ENCODE results near the gene TSN.

Gene TSN

GRCh38 chr2:121746071-121746578 is 9.3 kb upstream of the TSN start:
- DNase-seq: no peak

- peak; percentile 23 to 29 for DNase-seq
Observed at GRCh38 chr2:121748202-121748601, 7.2 kb upstream of the TSN start.

- DNase-seq: no peak
Observed at GRCh38 chr2:121754851-121755236, 607 bp upstream of the TSN start.

GRCh38 chr2:121764681-121765228 is 9.3 kb downstream of the TSN start:
- DNase-seq: no peak

GRCh38 chr2:121766624-121767023 is 11.2 kb downstream of the TSN start:
- no peak for DNase-seq

- no peak for DNase-seq
Observed at GRCh38 chr2:121768143-121768755, 12.8 kb downstream of the TSN start.

- DNase-seq: no peak
Observed at GRCh38 chr2:121771976-121772742, 16.7 kb downstream of the TSN start.

GRCh38 chr2:121774235-121774634 is 18.8 kb downstream of the TSN start:
- DNase-seq: no peak

GRCh38 chr2:121776361-121776760 is 20.9 kb downstream of the TSN start:
- no peak for DNase-seq

GRCh38 chr2:121776885-121777698 is 21.6 kb downstream of the TSN start:
- DNase-seq: no peak

GRCh38 chr2:121777699-121778058 is 22.2 kb downstream of the TSN start:
- DNase-seq: no peak

GRCh38 chr2:121778741-121779487 is 23.5 kb downstream of the TSN start:
- DNase-seq: no peak

- no peak for DNase-seq
Observed at GRCh38 chr2:121783180-121783579, 27.7 kb downstream of the TSN start.

- no peak for DNase-seq
Observed at GRCh38 chr2:121788685-121789084, 33.2 kb downstream of the TSN start.

GRCh38 chr2:121790276-121790956 is 35.0 kb downstream of the TSN start:
- DNase-seq: peak in 1 of 2 experiments; percentile 65

GRCh38 chr2:121791290-121791689 is 35.8 kb downstream of the TSN start:
- DNase-seq: no peak

GRCh38 chr2:121791801-121792221 is 36.4 kb downstream of the TSN start:
- DNase-seq: no peak

- no peak for DNase-seq
Observed at GRCh38 chr2:121793816-121794215, 38.4 kb downstream of the TSN start.

GRCh38 chr2:121794233-121794632 is 38.8 kb downstream of the TSN start:
- DNase-seq: no peak

- no peak for DNase-seq
Observed at GRCh38 chr2:121796239-121796638, 40.8 kb downstream of the TSN start.

GRCh38 chr2:121798617-121799016 is 43.2 kb downstream of the TSN start:
- no peak for DNase-seq

- DNase-seq: no peak
Observed at GRCh38 chr2:121801916-121802315, 46.5 kb downstream of the TSN start.

Measured in SW 1271 (cell line).